HUES6 (cell line): Measurements from ENCODE around the gene HBB.
"Not testable (repeated sequence)": the region's sequence is repeated elsewhere in the genome, so short reads cannot be mapped to it uniquely, and the experiment has no call there.

Source experiments
- H3K27ac ChIP-seq: 2 replicates; pipeline ENCODE4 v1.7.0; 2013; ENCODE audit warnings: low read depth, mild to moderate bottlenecking, low read length, inconsistent platforms
- H3K27me3 ChIP-seq: 2 replicates; pipeline ENCODE4 v1.6.1; 2013; ENCODE audit warnings: low read length; ENCODE audit not compliant: control insufficient read depth, insufficient read depth
- H3K36me3 ChIP-seq: 2 replicates; pipeline ENCODE4 v1.6.1; 2013; ENCODE audit warnings: low read length; ENCODE audit not compliant: control insufficient read depth, insufficient read depth
- H3K4me1 ChIP-seq: 2 replicates; pipeline ENCODE4 v1.6.1; 2013; ENCODE audit warnings: low read length; ENCODE audit not compliant: control insufficient read depth, insufficient read depth
- H3K4me3 ChIP-seq: 2 replicates; pipeline ENCODE4 v1.5.1; 2013; ENCODE audit warnings: low read depth, low read length
- H3K9ac ChIP-seq: one replicate; pipeline ENCODE4 v1.6.1; 2013; ENCODE audit warnings: mild to moderate bottlenecking, low read length
- H3K9me3 ChIP-seq: 2 replicates; pipeline ENCODE4 v1.6.1; 2013; ENCODE audit warnings: low read depth, low read length; ENCODE audit not compliant: control insufficient read depth, insufficient read depth

HBB gene

DNA sequence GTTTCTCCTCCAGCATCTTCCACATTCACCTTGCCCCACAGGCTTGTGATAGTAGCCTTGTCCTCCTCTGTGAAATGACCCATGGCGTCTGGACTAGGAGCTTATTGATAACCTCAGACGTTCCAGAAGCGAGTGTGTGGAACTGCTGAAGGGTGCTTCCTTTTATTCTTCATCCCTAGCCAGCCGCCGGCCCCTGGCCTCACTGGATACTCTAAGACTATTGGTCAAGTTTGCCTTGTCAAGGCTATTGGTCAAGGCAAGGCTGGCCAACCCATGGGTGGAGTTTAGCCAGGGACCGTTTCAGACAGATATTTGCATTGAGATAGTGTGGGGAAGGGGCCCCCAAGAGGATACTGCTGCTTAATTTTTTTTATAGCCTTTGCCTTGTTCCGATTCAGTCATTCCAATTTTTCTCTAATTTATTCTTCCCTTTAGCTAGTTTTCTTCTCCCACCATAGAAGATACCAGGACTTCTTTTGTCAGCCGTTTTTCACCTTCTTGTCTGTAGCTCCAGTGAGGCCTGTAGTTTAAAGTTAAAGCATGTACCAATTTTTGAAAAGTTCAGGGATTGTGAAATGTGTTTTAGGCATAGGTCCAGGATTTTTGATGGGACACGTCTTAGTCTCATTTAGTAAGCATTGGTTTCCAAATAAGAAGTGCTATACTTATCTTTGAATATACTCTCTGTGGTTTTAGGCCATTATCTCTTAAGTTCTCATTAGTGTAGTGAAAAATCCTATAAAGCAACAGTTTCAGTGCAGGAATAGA lies 28.0 kb upstream of the HBB start, which contains the start of gene HBG2:
Gene HBG2 (minus strand): TSS at position 136 of the 768 bp plus-strand sequence. CDS start 53 bp downstream, at position 83.
- not testable (repeated sequence) for H3K36me3 ChIP-seq, H3K27me3 ChIP-seq, H3K9me3 ChIP-seq, H3K9ac ChIP-seq, H3K4me3 ChIP-seq, H3K27ac ChIP-seq
- peaks cover 21% of the 10 kb centered on the region for H3K4me1 ChIP-seq

DNA sequence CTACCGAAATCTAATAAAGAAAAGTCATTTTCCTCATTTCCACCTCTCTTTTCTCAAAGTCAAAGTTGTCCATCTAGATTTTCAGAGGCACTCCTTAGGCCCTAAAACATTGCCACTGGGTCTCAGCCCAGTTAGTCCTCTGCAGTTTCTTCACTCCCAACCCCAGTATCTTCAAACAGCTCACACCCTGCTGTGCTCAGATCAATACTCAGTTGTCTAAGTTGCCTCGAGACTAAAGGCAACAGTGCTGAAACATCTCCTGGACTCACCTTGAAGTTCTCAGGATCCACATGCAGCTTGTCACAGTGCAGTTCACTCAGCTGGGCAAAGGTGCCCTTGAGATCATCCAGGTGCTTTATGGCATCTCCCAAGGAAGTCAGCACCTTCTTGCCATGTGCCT lies 27.2 kb upstream of the HBB start:
- H3K9me3 ChIP-seq, result not testable (repeated sequence)

DNA sequence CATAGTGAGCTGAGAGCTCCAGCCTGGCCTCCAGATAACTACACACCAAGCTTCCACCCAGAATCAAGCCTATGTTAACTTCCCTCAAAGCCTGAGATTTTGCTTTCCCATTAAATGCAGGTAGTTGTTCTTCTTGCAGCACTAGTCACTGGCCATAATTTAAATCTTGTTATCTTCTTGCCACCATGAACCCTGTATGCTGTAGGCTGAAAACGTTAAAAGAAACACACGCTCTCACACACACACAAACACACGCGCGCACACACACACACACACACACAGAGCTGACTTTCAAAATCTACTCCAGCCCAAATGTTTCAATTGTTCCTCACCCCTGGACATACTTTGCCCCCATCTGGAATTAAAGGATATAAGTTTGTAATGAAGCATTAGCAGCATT lies 26.6 kb upstream of the HBB start:
- H3K27ac ChIP-seq, H3K9me3 ChIP-seq, H3K9ac ChIP-seq, H3K36me3 ChIP-seq, H3K4me3 ChIP-seq, H3K27me3 ChIP-seq: not testable (repeated sequence)
- peaks cover 13% of the 10 kb centered on the region for H3K4me1 ChIP-seq

More for the DNA sequence above, 27.2 kb upstream of the HBB start:
- H3K4me1 ChIP-seq, result peaks cover 19% of the 10 kb centered on the region
- not testable (repeated sequence) for H3K4me3 ChIP-seq, H3K27me3 ChIP-seq, H3K27ac ChIP-seq, H3K36me3 ChIP-seq, H3K9ac ChIP-seq

DNA sequence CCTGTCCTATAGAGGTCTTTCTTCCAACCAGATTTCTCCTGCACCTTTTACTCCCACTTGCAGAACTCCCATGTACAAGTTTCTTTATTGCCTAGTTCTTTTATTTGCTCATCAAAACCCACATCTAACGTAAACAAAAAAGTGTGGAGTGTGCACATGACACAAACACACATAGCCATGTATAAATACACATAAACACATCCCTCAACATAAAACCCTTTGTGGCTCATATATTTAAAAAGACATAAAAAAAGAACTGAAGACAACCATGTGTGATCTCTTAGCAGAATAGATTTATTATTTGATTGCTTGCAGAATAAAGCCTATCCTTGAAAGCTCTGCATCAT lies 26.0 kb upstream of the HBB start:
- Histone ChIP-seq H3K9ac (no peak overlapping the region), H3K4me3 (no peak overlapping the region), H3K4me1 (peaks cover 8% of the 10 kb centered on the region), H3K27me3 (peaks cover 3% of the 10 kb centered on the region; the same call in 1 of the 2 replicates), H3K36me3 (no peaks in the 10 kb centered on the region), H3K9me3 (no peaks in the 10 kb centered on the region), H3K27ac (no peak overlapping the region)

DNA sequence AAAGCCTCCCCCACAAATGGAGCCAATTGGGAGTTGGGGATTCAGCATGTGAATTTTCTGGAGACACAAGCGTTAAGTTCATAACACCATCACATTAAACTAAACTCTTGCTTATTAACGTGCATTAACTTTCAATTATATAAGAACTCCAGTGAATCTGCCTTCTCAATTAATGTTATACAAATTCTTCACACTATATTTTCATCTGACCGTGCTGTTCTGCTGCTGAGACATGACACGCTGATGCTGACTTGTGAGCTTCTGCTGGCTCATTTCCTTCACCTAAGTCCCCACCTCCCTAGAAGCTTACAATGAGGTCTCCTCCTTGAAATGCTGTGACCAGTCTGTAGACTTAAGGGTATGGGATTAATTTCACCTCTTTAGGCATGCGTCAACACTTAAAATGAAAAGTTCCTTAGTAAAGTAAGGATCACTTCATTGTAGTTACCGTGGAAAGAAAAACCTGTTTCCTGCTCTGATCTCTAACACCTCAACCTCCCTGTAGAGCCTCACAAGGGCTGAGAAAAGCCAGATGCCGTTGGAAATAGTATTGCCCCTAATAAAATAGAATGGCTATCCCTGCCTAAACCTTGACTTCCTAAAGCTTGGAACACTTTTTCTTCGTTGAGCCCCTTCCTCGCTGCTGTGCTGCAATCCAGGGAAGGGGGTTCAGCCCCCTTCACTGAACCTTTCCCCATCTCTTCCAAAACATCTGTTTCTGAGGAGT lies 25.5 kb upstream of the HBB start:
- Histone ChIP-seq H3K4me3 (no peak overlapping the region), H3K9me3 (no peaks in the 10 kb centered on the region), H3K9ac (no peak overlapping the region), H3K27ac (no peak overlapping the region), H3K27me3 (peaks cover 3% of the 10 kb centered on the region; the same call in 1 of the 2 replicates), H3K36me3 (no peaks in the 10 kb centered on the region), H3K4me1 (peaks cover 4% of the 10 kb centered on the region; the same call in 1 of the 2 replicates)

DNA sequence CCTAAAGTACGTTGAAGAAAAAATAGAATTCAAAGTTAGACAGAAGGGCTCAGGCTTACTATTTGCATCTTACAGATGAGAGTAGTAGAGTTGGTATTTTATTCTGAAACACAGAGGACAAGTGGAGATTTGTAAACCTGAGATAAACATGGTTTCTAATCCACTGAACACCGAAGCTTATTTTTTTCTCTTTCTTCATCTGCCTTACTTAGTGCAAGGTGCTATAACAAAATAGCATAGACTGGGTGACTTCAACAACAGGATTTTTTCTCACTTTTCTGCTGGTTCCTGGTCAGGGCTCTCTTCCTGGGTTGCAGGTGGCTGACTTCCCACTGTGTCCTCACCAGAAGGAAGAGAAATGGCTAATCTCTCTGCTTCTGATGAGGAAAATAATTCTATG lies 24.9 kb upstream of the HBB start:
- H3K4me3 ChIP-seq, result no peak overlapping the region
- no peaks in the 10 kb centered on the region for H3K9me3 ChIP-seq
- H3K27me3 ChIP-seq, result peaks cover 1% of the 10 kb centered on the region; the same call in 1 of the 2 replicates
- H3K9ac ChIP-seq, result no peak overlapping the region
- H3K36me3 ChIP-seq, result no peaks in the 10 kb centered on the region
- peaks cover 1% of the 10 kb centered on the region; the same call in 1 of the 2 replicates for H3K4me1 ChIP-seq
- no peak overlapping the region for H3K27ac ChIP-seq

DNA sequence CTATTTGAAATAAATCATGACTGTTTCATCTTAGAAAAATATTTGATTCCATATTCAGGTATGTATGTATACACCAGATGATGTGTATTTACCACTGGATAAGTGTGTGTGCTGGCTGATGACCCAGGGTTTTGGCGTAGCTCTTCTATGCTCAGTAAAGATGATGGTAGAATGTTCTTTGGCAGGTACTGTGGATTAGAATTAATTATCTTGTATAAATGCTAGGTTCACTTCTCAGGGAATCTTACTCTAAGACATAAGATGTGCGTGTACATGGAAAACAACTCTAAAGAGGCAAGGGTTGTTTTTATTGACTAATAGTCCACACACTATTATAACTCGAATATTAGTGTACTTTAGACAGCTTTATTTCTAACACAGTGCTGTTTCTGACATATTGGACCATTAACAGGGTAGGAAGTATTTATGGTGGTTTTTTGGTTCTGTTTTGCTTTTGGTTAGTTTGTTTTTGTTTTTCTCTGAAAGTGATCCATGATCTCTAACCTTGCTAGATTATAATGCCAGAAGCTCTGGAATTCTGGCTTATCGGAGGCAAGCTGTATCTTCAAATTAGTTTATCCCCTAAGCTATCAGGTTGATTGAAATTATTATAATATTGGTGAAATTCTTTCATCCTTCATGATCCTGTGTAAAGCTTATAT lies 23.8 kb upstream of the HBB start:
- Histone ChIP-seq H3K36me3 (no peaks in the 10 kb centered on the region), H3K9ac (no peak overlapping the region), H3K9me3 (no peaks in the 10 kb centered on the region), H3K4me1 (no peaks in the 10 kb centered on the region), H3K27me3 (no peaks in the 10 kb centered on the region), H3K27ac (no peak overlapping the region), H3K4me3 (no peak overlapping the region)

DNA sequence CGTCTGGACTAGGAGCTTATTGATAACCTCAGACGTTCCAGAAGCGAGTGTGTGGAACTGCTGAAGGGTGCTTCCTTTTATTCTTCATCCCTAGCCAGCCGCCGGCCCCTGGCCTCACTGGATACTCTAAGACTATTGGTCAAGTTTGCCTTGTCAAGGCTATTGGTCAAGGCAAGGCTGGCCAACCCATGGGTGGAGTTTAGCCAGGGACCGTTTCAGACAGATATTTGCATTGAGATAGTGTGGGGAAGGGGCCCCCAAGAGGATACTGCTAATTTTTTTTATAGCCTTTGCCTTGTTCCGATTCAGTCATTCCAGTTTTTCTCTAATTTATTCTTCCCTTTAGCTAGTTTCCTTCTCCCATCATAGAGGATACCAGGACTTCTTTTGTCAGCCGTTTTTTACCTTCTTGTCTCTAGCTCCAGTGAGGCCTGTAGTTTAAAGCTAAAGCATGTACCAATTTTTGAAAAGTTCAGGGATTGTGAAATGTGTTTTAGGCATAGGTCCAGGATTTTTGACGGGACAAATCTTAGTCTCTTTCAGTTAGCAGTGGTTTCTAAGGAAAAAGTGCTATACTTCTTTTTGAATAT lies 23.0 kb upstream of the HBB start, which contains the start of gene HBG1:
Gene HBG1 (minus strand): TSS at position 51 of the 590 bp plus-strand sequence. CDS start 53 bp downstream, outside the sequence.
- not testable (repeated sequence) for H3K9me3 ChIP-seq, H3K4me1 ChIP-seq, H3K9ac ChIP-seq, H3K27ac ChIP-seq, H3K4me3 ChIP-seq, H3K36me3 ChIP-seq, H3K27me3 ChIP-seq

DNA sequence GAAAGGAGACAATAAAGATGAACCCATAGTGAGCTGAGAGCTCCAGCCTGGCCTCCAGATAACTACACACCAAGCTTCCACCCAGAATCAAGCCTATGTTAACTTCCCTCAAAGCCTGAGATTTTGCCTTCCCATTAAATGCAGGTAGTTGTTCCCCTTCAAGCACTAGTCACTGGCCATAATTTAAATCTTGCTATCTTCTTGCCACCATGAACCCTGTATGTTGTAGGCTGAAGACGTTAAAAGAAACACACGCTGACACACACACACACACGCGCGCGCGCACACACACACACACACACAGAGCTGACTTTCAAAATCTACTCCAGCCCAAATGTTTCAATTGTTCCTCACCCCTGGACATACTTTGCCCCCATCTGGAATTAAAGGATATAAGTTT lies 21.6 kb upstream of the HBB start:
- H3K9ac ChIP-seq, H3K4me3 ChIP-seq, H3K4me1 ChIP-seq, H3K9me3 ChIP-seq, H3K27me3 ChIP-seq, H3K27ac ChIP-seq, H3K36me3 ChIP-seq: not testable (repeated sequence)

DNA sequence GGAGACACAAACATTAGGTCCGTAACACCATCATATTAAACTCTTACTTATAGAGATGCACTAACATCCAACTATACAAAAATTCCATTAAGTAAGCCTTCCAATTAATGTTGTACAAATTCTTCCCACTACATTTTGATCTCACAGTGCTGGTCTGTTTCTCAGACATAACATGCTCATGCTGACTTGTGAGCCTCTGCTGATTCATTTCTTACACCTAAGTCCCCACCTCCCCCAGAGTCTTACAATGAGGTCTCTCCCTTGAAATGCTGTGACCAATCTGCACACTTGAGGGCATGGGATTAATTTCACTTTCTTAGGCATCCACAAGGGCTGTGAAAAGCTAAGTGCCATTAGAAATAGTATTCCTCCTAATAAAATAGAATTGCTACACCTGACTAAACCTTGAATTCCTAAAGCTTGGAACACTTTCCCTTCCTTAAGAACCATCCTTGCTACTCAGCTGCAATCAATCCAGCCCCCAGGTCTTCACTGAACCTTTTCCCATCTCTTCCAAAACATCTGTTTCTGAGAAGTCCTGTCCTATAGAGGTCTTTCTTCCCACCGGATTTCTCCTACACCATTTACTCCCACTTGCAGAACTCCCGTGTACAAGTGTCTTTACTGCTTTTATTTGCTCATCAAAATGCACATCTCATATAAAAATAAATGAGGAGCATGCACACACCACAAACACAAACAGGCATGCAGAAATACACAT lies 20.8 kb upstream of the HBB start:
- Histone ChIP-seq H3K9ac (no peak overlapping the region), H3K27me3 (no peaks in the 10 kb centered on the region), H3K36me3 (no peaks in the 10 kb centered on the region), H3K4me1 (no peaks in the 10 kb centered on the region), H3K27ac (no peak overlapping the region), H3K4me3 (no peak overlapping the region), H3K9me3 (no peaks in the 10 kb centered on the region)
